H9 (cell line): Measurements from ENCODE around the gene GOLGA6A. TPM values are rescaled to one million over a fixed set of nuclear protein-coding genes. Genes with fewer than 3 reads are reported as not detected.

ENCODE experiments used
- DNase-seq: peaks from one replicate; pipeline ENCODE4 v3.0.0-alpha.2; 2017
- H2AFZ ChIP-seq: one replicate; pipeline ENCODE4 v1.6.1; 2013; ENCODE audit warnings: mild to moderate bottlenecking, low read length, control low read depth, moderate library complexity
- H2AK5ac ChIP-seq: 2 replicates; pipeline ENCODE4 v1.6.1; 2013; ENCODE audit warnings: low read length, control low read depth, mixed read lengths; ENCODE audit not compliant: insufficient read length
- H2BK120ac ChIP-seq: one replicate; pipeline ENCODE4 v1.6.1; 2013; ENCODE audit warnings: low read depth, mild to moderate bottlenecking, low read length, control low read depth, inconsistent platforms; ENCODE audit not compliant: poor library complexity, severe bottlenecking
- H2BK12ac ChIP-seq: 2 replicates; pipeline ENCODE4 v1.6.1; 2013; ENCODE audit warnings: low read length, control low read depth, mixed read lengths, low read depth; ENCODE audit not compliant: insufficient read length
- H2BK15ac ChIP-seq: 2 replicates; pipeline ENCODE4 v1.6.1; 2013; ENCODE audit warnings: low read depth, low read length, control low read depth
- H2BK20ac ChIP-seq: one replicate; pipeline ENCODE4 v1.6.1; 2013; ENCODE audit warnings: low read depth, mild to moderate bottlenecking, low read length, control low read depth, inconsistent platforms; ENCODE audit not compliant: poor library complexity, severe bottlenecking
- H2BK5ac ChIP-seq: 2 replicates; pipeline ENCODE4 v1.6.1; 2013; ENCODE audit warnings: low read length, control low read depth, mixed read lengths; ENCODE audit not compliant: insufficient read length
- H3K14ac ChIP-seq: 2 replicates; pipeline ENCODE4 v1.6.1; 2013; ENCODE audit warnings: low read length, control low read depth; ENCODE audit not compliant: insufficient read depth
- H3K18ac ChIP-seq: 2 replicates; pipeline ENCODE4 v1.6.1; 2013; ENCODE audit warnings: low read depth, mild to moderate bottlenecking, mixed read lengths, low read length, control low read depth; ENCODE audit not compliant: insufficient read length
- H3K23ac ChIP-seq: 2 replicates; pipeline ENCODE4 v1.6.1; 2013; ENCODE audit warnings: low read length, control low read depth, mixed read lengths, low read depth; ENCODE audit not compliant: insufficient read length
- H3K23me2 ChIP-seq: 2 replicates; pipeline ENCODE4 v1.6.1; 2013; ENCODE audit warnings: low read depth, mild to moderate bottlenecking, mixed read lengths, low read length, control low read depth; ENCODE audit not compliant: insufficient read length, poor library complexity, severe bottlenecking
- H3K27ac ChIP-seq: 2 replicates; pipeline ENCODE4 v1.5.1; 2013; ENCODE audit warnings: low read length, control low read depth, mixed read lengths, low read depth; ENCODE audit not compliant: insufficient read length
- H3K27me3 ChIP-seq: 2 replicates; pipeline ENCODE4 v1.6.1; 2013; ENCODE audit warnings: low read length, control low read depth, inconsistent platforms; ENCODE audit not compliant: insufficient read depth
- H3K4ac ChIP-seq: 2 replicates; pipeline ENCODE4 v1.6.1; 2013; ENCODE audit warnings: low read depth, mild to moderate bottlenecking, control low read depth, inconsistent platforms, low read length, moderate library complexity
- H3K4me1 ChIP-seq: 2 replicates; pipeline ENCODE4 v1.6.1; 2013; ENCODE audit warnings: low read length, control low read depth, inconsistent platforms; ENCODE audit not compliant: insufficient read depth
- H3K4me2 ChIP-seq: 2 replicates; pipeline ENCODE4 v1.6.1; 2013; ENCODE audit warnings: low read length, control low read depth, mixed read lengths; ENCODE audit not compliant: insufficient read length, insufficient read depth
- H3K56ac ChIP-seq: 2 replicates; pipeline ENCODE4 v1.6.1; 2013; ENCODE audit warnings: low read depth, mild to moderate bottlenecking, mixed read lengths, low read length, control low read depth; ENCODE audit not compliant: insufficient read length
- H3K79me1 ChIP-seq: 2 replicates; pipeline ENCODE4 v1.6.1; 2013; ENCODE audit warnings: low read depth, mild to moderate bottlenecking, moderate library complexity, low read length, control low read depth, inconsistent platforms; ENCODE audit not compliant: insufficient read depth, poor library complexity, severe bottlenecking
- H3K79me2 ChIP-seq: 2 replicates; pipeline ENCODE4 v1.6.1; 2013; ENCODE audit warnings: low read length, control low read depth, inconsistent platforms; ENCODE audit not compliant: insufficient read depth
- H3K9ac ChIP-seq: 2 replicates; pipeline ENCODE4 v1.6.1; 2013; ENCODE audit warnings: low read length, control low read depth, mixed read lengths; ENCODE audit not compliant: insufficient read length; ENCODE audit errors: extremely low read depth
- H3K9me3 ChIP-seq: one replicate; pipeline ENCODE4 v1.6.1; 2013; ENCODE audit warnings: low read depth, low read length, inconsistent platforms; ENCODE audit not compliant: control insufficient read depth
- H3T11ph ChIP-seq: one replicate; pipeline ENCODE4 v1.6.1; 2013; ENCODE audit warnings: mild to moderate bottlenecking, low read length, control low read depth, inconsistent platforms
- H4K20me1 ChIP-seq: one replicate; pipeline ENCODE4 v1.6.1; 2013; ENCODE audit not compliant: control insufficient read depth, insufficient read length, insufficient read depth
- H4K5ac ChIP-seq: 2 replicates; pipeline ENCODE4 v1.6.1; 2013; ENCODE audit warnings: low read depth, mild to moderate bottlenecking, mixed read lengths, low read length, control low read depth; ENCODE audit not compliant: insufficient read length
- H4K8ac ChIP-seq: replicated peaks from 2 replicates; pipeline ENCODE4 v1.6.1; 2013; ENCODE audit warnings: low read length, control low read depth, mixed read lengths, low read depth; ENCODE audit not compliant: insufficient read length
- H4K91ac ChIP-seq: 2 replicates; pipeline ENCODE4 v1.6.1; 2013; ENCODE audit warnings: low read depth, mild to moderate bottlenecking, moderate library complexity, mixed read lengths, low read length, control low read depth; ENCODE audit not compliant: insufficient read length
- H3K27ac Mint-ChIP-seq, 3 experiments: 2 replicates in 2 of 3; 3 replicates in 1 of 3; pipeline ENCODE4 v1.8.0; 2020 to 2021; ENCODE audit warnings: mixed read lengths in 3 of 3, mild to moderate bottlenecking in 1 of 3, moderate library complexity in 1 of 3
- H3K27me3 Mint-ChIP-seq: 2 replicates; pipeline ENCODE4 v1.8.0; 2021; ENCODE audit warnings: low read depth, mild to moderate bottlenecking, moderate library complexity, mixed read lengths
- H3K36me3 Mint-ChIP-seq, 3 experiments: 2 replicates in 2 of 3; 3 replicates in 1 of 3; pipeline ENCODE4 v1.8.0; 2020 to 2021; ENCODE audit warnings: low read depth in 3 of 3, mixed read lengths in 3 of 3; ENCODE audit not compliant: insufficient read depth in 1 of 3
- H3K4me1 Mint-ChIP-seq, 2 experiments: 2 replicates each; pipeline ENCODE4 v1.8.0; 2020; ENCODE audit warnings: mixed read lengths in 2 of 2
- H3K4me3 Mint-ChIP-seq, 2 experiments: 2 replicates in 1 of 2; 3 replicates in 1 of 2; pipeline ENCODE4 v1.8.0; 2020 to 2021; ENCODE audit warnings: mild to moderate bottlenecking in 2 of 2, mixed read lengths in 2 of 2, moderate library complexity in 1 of 2
- H3K9me3 Mint-ChIP-seq, 2 experiments: 2 replicates in 1 of 2; 3 replicates in 1 of 2; pipeline ENCODE4 v1.8.0; 2020; ENCODE audit warnings: mild to moderate bottlenecking in 2 of 2, mixed read lengths in 2 of 2, moderate library complexity in 1 of 2
- WGBS: extraction: QIAGEN DNeasy Blood & Tissue Kit; methylation state at CpG from one replicate; pipeline ENCODE4 v1.1.7; 2013; ENCODE audit warnings: missing lambda C conversion rate, low lambda C conversion rate, mixed read lengths; ENCODE audit not compliant: insufficient read length; ENCODE audit errors: extremely low coverage; 5-methylcytosine and 5-hydroxymethylcytosine counted together
- total RNA-seq: library from RNA; stranded (reverse); gene quantifications from 2 replicates; pipeline ENCODE4 v1.2.1, GENCODE V29; 2021
- TF ChIP-seq, protein P1 (sequence below): fragments of 200-600 bp; sonication (generic); conservative IDR thresholded peaks from 3 replicates; pipeline ENCODE4 v1.8.0; 2021; ENCODE audit warnings: antibody characterized with exemption, mild to moderate bottlenecking

Gene GOLGA6A
- total RNA-seq, 1 experiment from 2014 or later: 0.72 TPM

DNA sequence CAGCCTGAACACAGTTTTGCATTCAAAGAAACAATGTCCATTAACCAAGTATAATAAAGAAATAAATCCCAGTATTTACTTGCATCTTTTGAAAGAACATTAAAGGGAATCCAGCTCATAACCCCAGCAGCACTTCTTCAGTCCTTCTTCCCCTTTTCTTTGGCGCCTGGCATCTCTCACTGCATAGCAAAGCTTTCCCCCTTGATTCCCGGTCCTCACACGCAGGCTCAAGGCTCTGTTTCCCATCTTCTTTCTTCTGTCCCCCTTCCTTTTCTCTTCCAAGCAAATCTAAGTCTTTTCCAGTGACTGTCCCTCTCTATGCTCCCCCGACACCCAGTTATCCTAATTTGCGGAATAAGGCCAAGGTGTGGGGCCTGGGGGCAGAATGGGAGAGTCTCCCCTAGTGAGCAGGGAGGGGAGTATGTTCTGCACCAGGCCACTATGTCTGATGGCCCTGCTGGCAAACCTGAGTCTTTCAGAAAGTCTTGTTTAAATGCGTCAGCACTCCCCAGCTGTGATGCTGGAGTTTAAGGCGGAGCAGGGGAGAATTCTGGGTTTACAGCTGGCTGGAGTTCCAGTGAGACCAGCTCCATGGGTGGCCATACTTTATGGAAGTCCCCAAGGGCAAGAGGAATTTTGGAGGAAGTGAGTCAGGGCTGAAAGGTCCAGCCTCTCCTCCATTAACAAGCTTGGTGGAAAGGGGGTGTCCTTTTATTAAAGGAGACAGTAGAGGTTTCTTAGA lies 42.1 kb downstream of the GOLGA6A start:
- Histone ChIP-seq H4K91ac (no peak overlapping the region), H2BK5ac (no peak overlapping the region), H3K4me2 (no peak overlapping the region), H4K20me1 (no peaks in the 10 kb centered on the region), H3K4ac (no peak overlapping the region), H2AK5ac (no peak overlapping the region), H3K79me1 (no peaks in the 10 kb centered on the region), H2BK20ac (no peak overlapping the region), H3K27ac (no peak overlapping the region), H2AFZ (no peak overlapping the region), H3K14ac (no peak overlapping the region), H3K27me3 (no peaks in the 10 kb centered on the region), H3K4me1 (peaks cover 3% of the 10 kb centered on the region; the same call in 1 of the 2 replicates), H3K9me3 (no peaks in the 10 kb centered on the region), H4K5ac (no peak overlapping the region), H3K18ac (no peak overlapping the region), H3K9ac (no peak overlapping the region), H3K79me2 (no peaks in the 10 kb centered on the region), H2BK120ac (no peak overlapping the region), H4K8ac (no peak overlapping the region), H3K56ac (no peak overlapping the region), H3T11ph (no peak overlapping the region), H2BK15ac (no peak overlapping the region), H2BK12ac (no peak overlapping the region), H3K23me2 (no peaks in the 10 kb centered on the region), H3K23ac (no peak overlapping the region)
- no peak overlapping the region for H3K4me3 Mint-ChIP-seq
- peaks cover 4% of the 10 kb centered on the region for H3K27me3 Mint-ChIP-seq
- H3K36me3 Mint-ChIP-seq: peaks cover 4 to 7% (median 5%) of the 10 kb centered on the region in 3 experiments; a peak in 4 of 7 replicates
- TF ChIP-seq, protein P1, sequence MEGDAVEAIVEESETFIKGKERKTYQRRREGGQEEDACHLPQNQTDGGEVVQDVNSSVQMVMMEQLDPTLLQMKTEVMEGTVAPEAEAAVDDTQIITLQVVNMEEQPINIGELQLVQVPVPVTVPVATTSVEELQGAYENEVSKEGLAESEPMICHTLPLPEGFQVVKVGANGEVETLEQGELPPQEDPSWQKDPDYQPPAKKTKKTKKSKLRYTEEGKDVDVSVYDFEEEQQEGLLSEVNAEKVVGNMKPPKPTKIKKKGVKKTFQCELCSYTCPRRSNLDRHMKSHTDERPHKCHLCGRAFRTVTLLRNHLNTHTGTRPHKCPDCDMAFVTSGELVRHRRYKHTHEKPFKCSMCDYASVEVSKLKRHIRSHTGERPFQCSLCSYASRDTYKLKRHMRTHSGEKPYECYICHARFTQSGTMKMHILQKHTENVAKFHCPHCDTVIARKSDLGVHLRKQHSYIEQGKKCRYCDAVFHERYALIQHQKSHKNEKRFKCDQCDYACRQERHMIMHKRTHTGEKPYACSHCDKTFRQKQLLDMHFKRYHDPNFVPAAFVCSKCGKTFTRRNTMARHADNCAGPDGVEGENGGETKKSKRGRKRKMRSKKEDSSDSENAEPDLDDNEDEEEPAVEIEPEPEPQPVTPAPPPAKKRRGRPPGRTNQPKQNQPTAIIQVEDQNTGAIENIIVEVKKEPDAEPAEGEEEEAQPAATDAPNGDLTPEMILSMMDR: no peak
- H3K27ac Mint-ChIP-seq: peak overlapping the region in 2 of 3 experiments; percentile 41 to 53; a peak in 3 of 7 replicates
- no CpG with 5 or more reads among the region's 7 CpGs for WGBS
- H3K9me3 Mint-ChIP-seq: no peaks in the 10 kb centered on the region; a peak in 1 of 5 replicates
- peaks cover 31 to 37% of the 10 kb centered on the region in 2 experiments for H3K4me1 Mint-ChIP-seq
- DNase-seq: peak; percentile 44
